Omental fat pad (tissue), 4 donors: ENCODE results near the gene RIN3. TPM values are rescaled to one million over a fixed set of nuclear protein-coding genes. Genes with fewer than 3 reads are reported as not detected.

ENCODE experiments used
- ATAC-seq: fragments of 150-250 bp; one replicate; pipeline ENCODE4 v1.9.1; 2016; ENCODE audit warnings: mild to moderate bottlenecking, moderate library complexity; ENCODE audit not compliant: low FRiP score
- DNase-seq: peaks from one replicate; pipeline ENCODE4 v3.0.0-alpha.2; 2019; ENCODE audit warnings: low spot score
- total RNA-seq, 4 donors: library from RNA; depleted of rRNA; stranded (reverse); fragments of >200 nt; gene quantifications; one replicate each; pipeline ENCODE4 v1.1.0, GENCODE V29; 2016
- TF ChIP-seq, protein P1 (sequence below), 3 donors: fragments of 450-650 bp; IDR thresholded peaks; one replicate each; pipeline ENCODE4 v1.5.1; 2016 to 2017; ENCODE audit warnings: antibody characterized with exemption in 3 of 3, mild to moderate bottlenecking in 3 of 3, moderate library complexity in 2 of 3

The RIN3 gene
- total RNA-seq, 4 donors from 2014 or later: 11.6 to 36.3 (median 20.2) TPM

DNA sequence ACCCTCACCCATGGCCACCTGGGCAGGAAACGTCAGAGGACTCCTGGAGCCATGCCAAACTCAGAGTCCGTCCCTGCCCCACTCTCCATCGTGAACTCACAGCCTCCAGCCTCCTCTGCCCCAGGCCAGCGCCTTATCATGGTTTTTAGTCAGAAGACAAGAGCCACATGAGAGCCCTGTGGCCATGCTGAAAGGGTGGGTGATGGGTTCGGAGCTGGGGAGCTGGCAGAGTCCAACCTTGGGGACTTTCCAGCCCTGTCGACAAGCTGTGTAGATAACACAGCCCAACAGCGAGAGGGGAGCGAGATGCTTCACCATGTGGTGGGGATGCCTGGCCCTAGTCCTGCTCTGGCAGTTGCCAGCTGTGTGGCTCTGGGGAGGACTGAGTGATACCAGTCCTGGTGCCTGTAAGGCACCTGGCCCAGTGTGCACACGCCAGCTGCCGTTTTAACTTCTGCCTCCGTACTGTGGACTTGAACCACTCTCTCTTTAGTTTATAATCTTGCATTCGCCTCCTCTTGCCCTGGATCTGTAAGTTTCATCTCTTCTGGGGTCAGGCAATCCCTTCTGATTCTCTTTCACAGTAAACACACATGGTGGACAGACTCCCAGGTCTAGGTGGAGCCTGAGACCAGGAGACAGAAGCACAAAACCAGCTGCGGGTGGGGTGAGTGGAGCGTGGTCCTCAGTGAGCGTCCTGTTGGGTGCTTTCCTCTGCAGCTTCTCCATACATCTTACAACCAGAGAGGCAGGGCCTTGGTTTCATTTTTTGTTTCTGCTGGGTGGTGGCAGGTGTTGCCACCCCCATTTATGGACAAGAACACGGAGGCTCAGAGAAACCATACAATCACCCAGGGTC is 55.3 kb downstream of the RIN3 start:
- DNase-seq (no peak), ATAC-seq (no peak)
- TF ChIP-seq, protein P1, sequence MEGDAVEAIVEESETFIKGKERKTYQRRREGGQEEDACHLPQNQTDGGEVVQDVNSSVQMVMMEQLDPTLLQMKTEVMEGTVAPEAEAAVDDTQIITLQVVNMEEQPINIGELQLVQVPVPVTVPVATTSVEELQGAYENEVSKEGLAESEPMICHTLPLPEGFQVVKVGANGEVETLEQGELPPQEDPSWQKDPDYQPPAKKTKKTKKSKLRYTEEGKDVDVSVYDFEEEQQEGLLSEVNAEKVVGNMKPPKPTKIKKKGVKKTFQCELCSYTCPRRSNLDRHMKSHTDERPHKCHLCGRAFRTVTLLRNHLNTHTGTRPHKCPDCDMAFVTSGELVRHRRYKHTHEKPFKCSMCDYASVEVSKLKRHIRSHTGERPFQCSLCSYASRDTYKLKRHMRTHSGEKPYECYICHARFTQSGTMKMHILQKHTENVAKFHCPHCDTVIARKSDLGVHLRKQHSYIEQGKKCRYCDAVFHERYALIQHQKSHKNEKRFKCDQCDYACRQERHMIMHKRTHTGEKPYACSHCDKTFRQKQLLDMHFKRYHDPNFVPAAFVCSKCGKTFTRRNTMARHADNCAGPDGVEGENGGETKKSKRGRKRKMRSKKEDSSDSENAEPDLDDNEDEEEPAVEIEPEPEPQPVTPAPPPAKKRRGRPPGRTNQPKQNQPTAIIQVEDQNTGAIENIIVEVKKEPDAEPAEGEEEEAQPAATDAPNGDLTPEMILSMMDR (IDR thresholded peaks at IDR 0.05): no peak

DNA sequence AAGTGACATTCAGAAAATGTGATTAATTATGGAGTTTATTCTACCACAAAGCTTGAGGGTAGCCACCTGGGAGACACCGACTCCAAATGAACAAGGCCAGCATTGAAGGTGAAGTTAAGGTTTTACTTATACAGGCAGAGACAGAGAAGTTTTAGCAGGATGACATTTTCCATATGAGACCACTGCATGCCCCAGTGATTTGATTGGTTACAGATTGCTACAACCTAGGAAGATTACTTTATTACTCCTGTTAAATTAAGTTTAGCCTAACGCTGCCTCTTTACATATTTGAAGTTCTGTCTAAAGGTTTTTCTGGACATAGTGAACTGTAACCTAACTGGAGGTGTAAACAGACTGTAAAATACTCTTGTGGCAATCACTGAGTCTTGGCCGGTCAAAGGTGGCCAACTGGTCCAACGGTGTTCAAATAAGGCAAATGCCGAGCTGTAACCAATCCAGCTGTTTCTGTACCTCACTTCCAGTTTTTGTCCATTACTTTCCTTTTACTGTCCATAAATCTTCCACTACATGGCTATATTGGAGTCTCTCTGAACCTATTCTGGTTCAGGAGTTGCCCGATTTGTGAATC is 57.2 kb downstream of the RIN3 start:
- ATAC-seq (no peak), DNase-seq (no peak)
- TF ChIP-seq, protein P1 (IDR thresholded peaks at IDR 0.05): no peak

DNA sequence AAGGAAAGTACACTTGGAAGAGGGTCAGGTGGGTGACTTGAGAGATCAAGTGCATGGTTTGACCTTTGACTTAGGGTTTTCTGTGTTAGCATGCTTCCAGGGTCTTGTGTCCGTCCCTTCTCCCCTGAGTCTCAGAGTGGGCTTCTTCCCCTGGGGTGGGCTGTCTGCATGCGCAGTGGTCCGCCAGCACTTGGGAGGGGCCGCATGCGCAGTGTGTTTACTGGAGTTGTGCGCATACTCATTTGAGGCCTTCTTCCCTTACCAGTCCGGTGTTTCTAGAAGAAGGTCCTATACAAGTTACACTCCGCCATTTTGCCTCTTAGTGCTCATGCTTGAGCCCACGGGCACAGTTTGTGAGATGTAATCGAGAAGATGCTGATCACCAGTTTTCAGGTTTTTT is 58.5 kb downstream of the RIN3 start:
- TF ChIP-seq, protein P1 (IDR thresholded peaks at IDR 0.05): no peak
- DNase-seq: no peak
- no peak for ATAC-seq

DNA sequence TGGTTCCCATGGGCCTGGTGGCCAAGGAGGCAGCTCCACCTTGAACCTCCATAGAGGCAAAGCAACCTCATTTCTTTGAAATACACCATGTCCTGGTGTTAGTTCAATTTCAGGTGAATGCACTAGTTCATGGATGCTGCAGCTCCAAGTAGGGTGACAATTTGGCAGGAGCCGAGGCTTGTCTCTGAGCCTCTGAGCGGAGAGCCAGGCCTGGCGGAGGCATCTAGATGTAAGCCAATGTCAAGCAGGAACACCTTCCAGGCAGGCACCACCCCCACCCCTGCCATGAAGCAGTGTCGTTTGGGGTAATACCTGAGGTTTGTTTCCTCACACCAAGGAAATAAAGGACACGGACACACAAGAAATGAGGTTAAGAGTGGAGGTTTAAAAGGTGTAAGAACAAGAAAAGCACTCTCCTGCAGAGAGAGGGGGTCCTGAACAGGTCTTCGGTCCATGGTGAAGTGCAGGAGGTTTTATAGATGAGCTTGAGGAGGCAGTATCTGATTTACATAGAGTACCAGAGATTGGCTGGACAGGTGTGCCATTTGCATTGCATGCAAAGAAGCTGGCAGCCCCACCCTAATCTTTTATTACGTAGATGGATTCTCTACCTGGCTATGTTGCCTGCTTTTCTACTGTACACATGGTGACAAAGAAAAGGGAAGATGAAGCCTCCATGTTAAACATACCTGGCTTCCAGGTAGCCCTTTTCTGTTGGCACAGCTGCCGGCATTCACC is 60.3 kb downstream of the RIN3 start:
- TF ChIP-seq, protein P1 (IDR thresholded peaks at IDR 0.05): no peak
- DNase-seq: no peak
- no peak for ATAC-seq

DNA sequence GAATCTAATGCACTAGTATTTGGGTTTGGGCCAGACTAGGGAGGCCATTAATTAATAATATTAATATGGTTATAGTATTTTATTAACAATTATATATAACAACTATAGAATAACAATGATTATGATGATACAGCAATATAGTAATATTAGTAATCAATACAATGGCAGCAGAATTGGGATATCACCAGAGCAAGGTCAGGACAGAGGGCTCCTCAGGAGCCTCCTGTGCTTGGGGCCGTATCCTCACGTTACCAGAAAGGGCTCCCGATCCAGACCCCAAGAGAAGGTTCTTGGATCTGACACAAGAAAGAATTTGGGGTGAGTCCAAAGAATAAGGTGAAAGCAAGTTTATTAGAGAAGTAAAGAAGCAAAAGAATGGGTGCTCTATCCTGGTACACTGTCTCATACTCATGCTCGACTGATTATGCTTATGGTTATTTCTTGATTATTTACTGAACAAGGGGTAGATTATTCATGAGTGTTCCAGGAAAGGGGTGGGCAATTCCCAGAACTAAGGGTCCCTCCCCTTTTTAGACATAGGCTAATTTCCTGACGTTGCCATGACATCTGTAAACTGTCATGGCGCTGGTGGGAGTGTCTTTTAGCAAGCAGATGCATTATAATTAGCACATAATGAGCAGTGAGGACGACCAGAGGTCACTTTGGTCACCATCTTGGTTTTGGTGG is 61.6 kb downstream of the RIN3 start:
- ATAC-seq (no peak), DNase-seq (no peak)
- TF ChIP-seq, protein P1 (IDR thresholded peaks at IDR 0.05): no peak

DNA sequence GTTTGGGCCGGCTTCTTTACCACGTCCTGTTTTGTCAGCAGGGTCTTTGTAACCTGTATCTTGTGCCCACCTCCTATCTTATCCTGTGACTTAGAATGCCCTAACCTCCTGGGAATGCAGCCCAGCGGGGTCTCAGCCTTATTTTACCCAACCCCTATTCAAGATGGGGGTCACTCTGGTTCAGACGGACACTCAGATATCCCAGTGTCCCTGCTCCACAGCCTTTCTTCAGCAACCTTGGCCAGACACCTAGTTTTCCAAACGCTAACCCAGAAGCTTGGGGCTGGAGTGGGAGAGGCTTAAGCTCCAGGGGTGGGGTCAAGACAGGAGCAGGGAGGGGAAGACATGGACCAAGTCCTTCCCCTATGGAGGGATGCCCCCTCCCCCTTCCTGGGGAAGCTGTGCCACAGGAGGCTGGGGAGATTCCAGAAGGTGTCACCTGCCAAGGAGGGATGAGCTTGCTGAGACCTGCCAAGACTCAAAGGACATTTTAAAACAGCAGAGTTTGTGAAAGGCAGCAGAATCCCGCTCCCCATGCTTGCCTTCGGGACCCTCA is 62.2 kb downstream of the RIN3 start:
- no peak for DNase-seq
- no peak for ATAC-seq

More for the DNA sequence above, 62.2 kb downstream of the RIN3 start:
- TF ChIP-seq, protein P1 (IDR thresholded peaks at IDR 0.05): no peak
